ENCODE data around the gene MAOB.
A peak's percentile ranks its signal among the peaks of the same experiment; 100 is the strongest.

Gene MAOB

GRCh38 chrX:43860646-43861370, 21.4 kb downstream of the MAOB start:
- peak; percentile 1 for DNase-seq (ENCODE audit: low read depth)

- DNase-seq (ENCODE audit: low read depth): no peak
Measured at GRCh38 chrX:43853225-43853828, 28.9 kb downstream of the MAOB start.

GRCh38 chrX:43850629-43851028, 31.6 kb downstream of the MAOB start:
- no peak for DNase-seq (ENCODE audit: low read depth)

GRCh38 chrX:43849173-43849572, 33.1 kb downstream of the MAOB start:
- DNase-seq (ENCODE audit: low read depth): no peak

GRCh38 chrX:43847352-43847751, 34.9 kb downstream of the MAOB start:
- no peak for DNase-seq (ENCODE audit: low read depth)

- DNase-seq (ENCODE audit: low read depth): no peak
Measured at GRCh38 chrX:43846558-43846957, 35.7 kb downstream of the MAOB start.

GRCh38 chrX:43845776-43846175, 36.5 kb downstream of the MAOB start:
- no peak for DNase-seq (ENCODE audit: low read depth)

- DNase-seq (ENCODE audit: low read depth): no peak
Measured at GRCh38 chrX:43840265-43840664, 42.0 kb downstream of the MAOB start.

- no peak for DNase-seq (ENCODE audit: low read depth)
Measured at GRCh38 chrX:43836435-43837184, 45.6 kb downstream of the MAOB start.

- DNase-seq (ENCODE audit: low read depth): no peak
Measured at GRCh38 chrX:43835559-43835958, 46.7 kb downstream of the MAOB start.

GRCh38 chrX:43827791-43828190, 54.5 kb downstream of the MAOB start:
- DNase-seq (ENCODE audit: low read depth): no peak

- DNase-seq (ENCODE audit: low read depth): no peak
Measured at GRCh38 chrX:43822014-43822413, 60.2 kb downstream of the MAOB start.

- no peak for DNase-seq (ENCODE audit: low read depth)
Measured at GRCh38 chrX:43817444-43817843, 64.8 kb downstream of the MAOB start.

- DNase-seq (ENCODE audit: low read depth): peak; percentile 32
Measured at GRCh38 chrX:43815209-43815608, 67.0 kb downstream of the MAOB start.

GRCh38 chrX:43813898-43814297, 68.4 kb downstream of the MAOB start:
- DNase-seq (ENCODE audit: low read depth): no peak

GRCh38 chrX:43813319-43813718, 68.9 kb downstream of the MAOB start:
- no peak for DNase-seq (ENCODE audit: low read depth)

GRCh38 chrX:43809463-43809862, 72.8 kb downstream of the MAOB start:
- peak; percentile 81 for DNase-seq (ENCODE audit: low read depth)

GRCh38 chrX:43808231-43808630, 74.0 kb downstream of the MAOB start:
- peak; percentile 58 for DNase-seq (ENCODE audit: low read depth)

GRCh38 chrX:43805579-43805978, 76.7 kb downstream of the MAOB start:
- DNase-seq (ENCODE audit: low read depth): no peak

GRCh38 chrX:43804021-43804420, 78.2 kb downstream of the MAOB start:
- no peak for DNase-seq (ENCODE audit: low read depth)

- DNase-seq (ENCODE audit: low read depth): no peak
Measured at GRCh38 chrX:43785930-43786591, 96.2 kb downstream of the MAOB start.

GRCh38 chrX:43758044-43758443, 124.2 kb downstream of the MAOB start:
- DNase-seq (ENCODE audit: low read depth): no peak

- no peak for DNase-seq (ENCODE audit: low read depth)
Measured at GRCh38 chrX:43756076-43756475, 126.2 kb downstream of the MAOB start.
